ENCODE results near the gene LRPAP1.

- TF ChIP-seq MAX (IDR thresholded peaks at IDR 0.05; ENCODE audit: low read depth, low read length) (no peak), SP1 (IDR thresholded peaks at IDR 0.05; ENCODE audit: low read depth, low read length) (no peak), SUZ12 (IDR thresholded peaks at IDR 0.05; ENCODE audit: unreplicated experiment) (no peak), RBBP5 (conservative IDR thresholded peaks at IDR 0.05) (no peak), RAD21 (IDR thresholded peaks at IDR 0.05; ENCODE audit: insufficient read depth, low read depth, low read length) (no peak), POLR2A (IDR thresholded peaks at IDR 0.05; ENCODE audit: low read depth, low read length) (no peak), ZNF274 (IDR thresholded peaks at IDR 0.05; ENCODE audit: insufficient read depth, insufficient read length) (no peak), SIN3A (IDR thresholded peaks at IDR 0.05; ENCODE audit: low read depth, low read length) (no peak), BMI1 (IDR thresholded peaks at IDR 0.05; ENCODE audit: borderline replicate concordance) (no peak), EP300 (IDR thresholded peaks at IDR 0.05; ENCODE audit: borderline replicate concordance in 1 of 2, control insufficient read depth in 1 of 2, low read depth in 2 of 2, low read length in 2 of 2) (no peak)
These were observed 16.6 kb downstream of the LRPAP1 start for GRCh38 chr4:3515646-3516045.

All from GM12878 (cell line).